IgD-negative memory B cell (primary cell): ENCODE data around the gene MYL12A. TPM values are rescaled to one million over a fixed set of nuclear protein-coding genes. Genes with fewer than 3 reads are reported as not detected.
"Not testable (repeated sequence)": the region's sequence is repeated elsewhere in the genome, so short reads cannot be mapped to it uniquely, and the experiment has no call there.

Experiments
- H3K27ac Mint-ChIP-seq, 3 donors: one replicate each; pipeline ENCODE4 v1.8.0; 2020 to 2022; ENCODE audit warnings: mild to moderate bottlenecking in 3 of 3, mixed read lengths in 3 of 3, moderate library complexity in 1 of 3
- H3K27me3 Mint-ChIP-seq: one replicate; pipeline ENCODE4 v1.8.0; 2021; ENCODE audit warnings: mixed read lengths
- H3K36me3 Mint-ChIP-seq: one replicate; pipeline ENCODE4 v1.8.0; 2020; ENCODE audit warnings: mild to moderate bottlenecking, mixed read lengths
- H3K4me1 Mint-ChIP-seq, 3 donors: one replicate each; pipeline ENCODE4 v1.8.0; 2020 to 2022; ENCODE audit warnings: mixed read lengths in 3 of 3, mild to moderate bottlenecking in 1 of 3
- H3K4me3 Mint-ChIP-seq, 4 donors: one replicate each; pipeline ENCODE4 v1.8.0; 2020 to 2022; ENCODE audit warnings: mild to moderate bottlenecking in 4 of 4, mixed read lengths in 4 of 4, moderate library complexity in 3 of 4
- H3K9me3 Mint-ChIP-seq, 3 donors: one replicate each; pipeline ENCODE4 v1.8.0; 2020 to 2021; ENCODE audit warnings: mixed read lengths in 3 of 3, mild to moderate bottlenecking in 1 of 3
- polyA plus RNA-seq: library from polyadenylated mRNA; unstranded; fragments of 300-500 nt; fragmentation: Illumina TruSeq; gene quantifications from one replicate; pipeline ENCODE4 v1.2.3, GENCODE V29; 2021

Gene MYL12A
- polyA plus RNA-seq, 1 donor from 2014 or later, result 1,599 TPM

GRCh38 chr18:3218819-3219218 is 28.8 kb upstream of the MYL12A start:
- no peaks in the 10 kb centered on the region for H3K4me1 Mint-ChIP-seq
- H3K9me3 Mint-ChIP-seq, result no peaks in the 10 kb centered on the region
- no peak overlapping the region for H3K4me3 Mint-ChIP-seq
- H3K36me3 Mint-ChIP-seq, result no peaks in the 10 kb centered on the region
- no peaks in the 10 kb centered on the region for H3K27me3 Mint-ChIP-seq
- no peak overlapping the region for H3K27ac Mint-ChIP-seq

DNA sequence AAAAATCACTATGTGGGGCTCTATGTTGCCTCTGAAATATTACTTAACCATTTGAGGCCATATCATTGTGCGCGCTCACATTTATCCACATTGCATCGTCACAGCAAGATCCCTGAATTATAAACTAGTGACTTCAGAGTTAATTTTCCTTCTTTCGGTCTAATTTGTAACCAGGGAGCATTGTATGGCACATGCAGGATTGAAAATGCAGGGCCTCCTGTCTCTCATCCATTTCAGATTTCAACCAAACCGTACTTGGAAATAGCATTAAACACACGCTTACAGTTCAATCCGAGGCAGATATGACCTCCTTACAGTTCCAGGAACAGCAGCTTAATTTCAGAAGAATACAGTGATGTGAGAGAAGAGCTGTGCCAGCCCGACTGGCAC is 28.4 kb upstream of the MYL12A start:
- no peak overlapping the region for H3K4me3 Mint-ChIP-seq

DNA sequence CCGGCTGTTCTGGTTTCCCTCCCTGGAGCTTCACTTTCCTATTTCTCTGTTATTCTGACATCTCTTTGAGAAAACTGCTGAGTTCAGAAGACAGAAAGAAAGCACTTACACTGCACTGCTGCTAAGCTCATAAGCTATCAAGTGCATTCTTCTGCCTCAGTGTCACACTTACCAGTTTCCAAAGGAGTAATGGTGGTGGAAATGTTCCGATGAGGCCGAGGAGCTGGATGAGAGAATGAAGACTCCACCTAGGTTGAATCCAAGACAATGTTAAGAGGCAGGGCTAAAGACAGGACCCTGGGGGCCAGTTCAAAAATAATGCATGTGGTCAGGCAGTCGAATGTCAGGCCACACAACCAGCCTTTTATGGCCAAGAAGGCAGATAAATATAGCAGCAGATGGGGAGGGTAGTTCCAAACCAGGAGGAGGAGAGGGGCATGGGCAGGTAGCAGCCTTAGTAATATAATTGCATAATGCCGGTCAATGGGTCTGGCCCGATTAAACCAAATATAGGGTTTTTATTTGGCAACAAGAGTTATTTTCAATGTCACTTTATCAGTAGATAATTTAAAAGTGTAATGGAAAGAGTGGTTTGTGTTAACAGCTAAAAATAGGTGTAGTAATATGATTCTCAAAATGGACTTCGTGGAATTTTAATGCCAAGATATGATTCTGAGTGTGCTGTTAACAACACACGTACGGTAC is 27.8 kb upstream of the MYL12A start, which contains the start of gene MYOM1:
TSS of gene MYOM1 (minus strand) at position 338 of the 705 bp plus-strand sequence. CDS start 4,745 bp downstream, outside the sequence.
- H3K27me3 Mint-ChIP-seq, result no peaks in the 10 kb centered on the region
- no peak within 1 kb of the TSS for H3K4me3 Mint-ChIP-seq
- no peaks in the 10 kb centered on the region for H3K9me3 Mint-ChIP-seq
- no peaks in the 10 kb centered on the region for H3K4me1 Mint-ChIP-seq
- H3K36me3 Mint-ChIP-seq, result no peaks in the 10 kb centered on the region
- no peak within 1 kb of the TSS for H3K27ac Mint-ChIP-seq

More for the DNA sequence above, 28.4 kb upstream of the MYL12A start:
- no peaks in the 10 kb centered on the region for H3K36me3 Mint-ChIP-seq
- no peak overlapping the region for H3K27ac Mint-ChIP-seq
- no peaks in the 10 kb centered on the region for H3K4me1 Mint-ChIP-seq
- no peaks in the 10 kb centered on the region for H3K9me3 Mint-ChIP-seq
- H3K27me3 Mint-ChIP-seq, result no peaks in the 10 kb centered on the region

- not testable (repeated sequence) for H3K36me3 Mint-ChIP-seq, H3K9me3 Mint-ChIP-seq, H3K27me3 Mint-ChIP-seq, H3K4me3 Mint-ChIP-seq, H3K27ac Mint-ChIP-seq, H3K4me1 Mint-ChIP-seq
Measured at GRCh38 chr18:3220868-3221267, 26.7 kb upstream of the MYL12A start.

GRCh38 chr18:3221496-3221895 is 26.1 kb upstream of the MYL12A start:
- Mint-ChIP-seq H3K27ac (no peak overlapping the region), H3K27me3 (no peaks in the 10 kb centered on the region), H3K9me3 (no peaks in the 10 kb centered on the region), H3K4me1 (no peaks in the 10 kb centered on the region), H3K36me3 (no peaks in the 10 kb centered on the region), H3K4me3 (no peak overlapping the region)

GRCh38 chr18:3223356-3223755 is 24.2 kb upstream of the MYL12A start:
- Mint-ChIP-seq H3K4me3 (no peak overlapping the region), H3K4me1 (peaks cover 0 to 1% (median 0%) of the 10 kb centered on the region in 3 donors), H3K9me3 (peaks cover 0 to 2% (median 0%) of the 10 kb centered on the region in 3 donors), H3K27me3 (no peaks in the 10 kb centered on the region), H3K27ac (no peak overlapping the region), H3K36me3 (peaks cover 4% of the 10 kb centered on the region)

- H3K36me3 Mint-ChIP-seq, result peaks cover 5% of the 10 kb centered on the region
- H3K4me3 Mint-ChIP-seq, result no peak overlapping the region
- no peak overlapping the region for H3K27ac Mint-ChIP-seq
- no peaks in the 10 kb centered on the region for H3K27me3 Mint-ChIP-seq
- H3K9me3 Mint-ChIP-seq, result peaks cover 0 to 2% (median 0%) of the 10 kb centered on the region in 3 donors
- peaks cover 0 to 1% (median 0%) of the 10 kb centered on the region in 3 donors for H3K4me1 Mint-ChIP-seq
Measured at GRCh38 chr18:3224223-3224622, 23.4 kb upstream of the MYL12A start.

GRCh38 chr18:3225588-3225987 is 22.0 kb upstream of the MYL12A start:
- Mint-ChIP-seq H3K27me3 (no peaks in the 10 kb centered on the region), H3K36me3 (peaks cover 5% of the 10 kb centered on the region), H3K4me3 (no peak overlapping the region), H3K9me3 (peaks cover 0 to 2% (median 0%) of the 10 kb centered on the region in 3 donors), H3K27ac (no peak overlapping the region), H3K4me1 (peaks cover 0 to 1% (median 0%) of the 10 kb centered on the region in 3 donors)

- no peak overlapping the region for H3K4me3 Mint-ChIP-seq
- peaks cover 0 to 1% (median 0%) of the 10 kb centered on the region in 3 donors for H3K4me1 Mint-ChIP-seq
- H3K9me3 Mint-ChIP-seq, result peaks cover 0 to 2% (median 0%) of the 10 kb centered on the region in 3 donors
- H3K27ac Mint-ChIP-seq, result no peak overlapping the region
- H3K36me3 Mint-ChIP-seq, result peaks cover 5% of the 10 kb centered on the region
- H3K27me3 Mint-ChIP-seq, result no peaks in the 10 kb centered on the region
Measured at GRCh38 chr18:3226048-3226447, 21.6 kb upstream of the MYL12A start.

DNA sequence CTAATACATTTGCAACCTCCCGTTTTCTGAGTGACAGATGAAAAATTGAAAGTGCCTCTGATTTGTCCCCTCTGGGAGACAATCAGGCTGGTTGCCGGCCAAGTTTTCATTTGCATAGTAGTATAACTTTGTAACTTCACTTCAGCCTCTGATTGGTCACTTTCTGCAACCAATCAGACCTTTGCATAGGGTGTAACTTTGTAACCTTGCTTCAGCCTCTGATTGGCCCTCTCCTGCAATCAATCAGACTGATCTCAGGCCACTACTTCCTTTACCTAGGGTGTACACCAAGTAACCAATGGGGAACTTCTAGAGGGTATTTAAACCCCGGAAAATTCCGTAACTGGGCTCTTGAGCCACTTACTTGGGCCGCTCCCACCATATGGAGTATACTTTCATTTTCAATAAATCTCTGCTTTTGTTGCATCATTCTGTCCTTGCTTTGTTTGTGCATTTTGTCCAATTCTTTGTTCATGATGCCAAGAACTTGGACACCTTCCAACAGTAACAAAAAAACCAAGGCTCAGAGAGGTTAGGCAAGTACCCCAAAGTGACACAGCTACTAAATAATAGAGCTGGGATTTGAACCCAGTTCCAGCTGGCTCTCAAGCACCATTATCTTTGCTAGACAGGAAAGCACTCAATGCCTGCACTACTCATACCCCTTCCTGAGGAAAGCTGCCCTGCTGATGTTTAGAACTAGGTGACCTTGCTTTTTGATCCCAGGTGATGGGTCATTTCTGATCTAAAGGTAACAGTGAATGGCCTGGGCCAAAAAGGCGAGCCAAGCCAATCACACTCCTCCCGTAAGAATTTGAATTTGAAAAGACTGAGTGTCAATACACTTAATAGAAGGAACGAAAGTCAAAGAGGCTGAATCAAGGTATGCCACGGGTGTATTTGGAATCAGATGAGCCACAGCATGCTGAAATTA is 16.9 kb upstream of the MYL12A start:
- Mint-ChIP-seq H3K4me1 (peaks cover 0 to 3% (median 0%) of the 10 kb centered on the region in 3 donors), H3K4me3 (no peak overlapping the region), H3K27ac (no peak overlapping the region), H3K9me3 (peaks cover 0 to 2% (median 0%) of the 10 kb centered on the region in 3 donors), H3K27me3 (no peaks in the 10 kb centered on the region), H3K36me3 (peaks cover 5% of the 10 kb centered on the region)

DNA sequence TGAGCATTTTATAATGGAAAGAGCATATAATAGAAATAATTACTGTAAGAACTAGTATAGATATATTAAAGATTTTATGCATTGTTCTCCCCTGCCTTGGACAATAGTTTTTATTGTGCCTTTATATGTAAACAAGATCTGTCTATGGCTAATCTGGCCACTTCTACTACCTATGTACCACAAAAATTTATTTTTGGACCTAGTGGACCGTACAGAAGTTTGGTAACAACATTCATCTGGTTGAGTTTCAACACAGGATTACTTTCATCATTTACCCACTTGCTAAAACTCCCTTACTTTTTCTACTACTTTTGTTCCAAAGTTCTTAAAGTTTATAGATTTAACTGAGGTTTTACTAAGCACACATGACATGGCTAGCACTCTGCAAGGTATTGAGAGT is 14.6 kb upstream of the MYL12A start:
- Mint-ChIP-seq H3K4me3 (no peak overlapping the region), H3K4me1 (peaks cover 0 to 1% (median 0%) of the 10 kb centered on the region in 3 donors)

GRCh38 chr18:3233433-3234168 is 14.0 kb upstream of the MYL12A start:
- peak overlapping the region in 1 of 3 donors; percentile 14 for H3K27ac Mint-ChIP-seq
- H3K27me3 Mint-ChIP-seq, result no peaks in the 10 kb centered on the region
- H3K4me3 Mint-ChIP-seq, result no peak overlapping the region
- peaks cover 0 to 1% (median 0%) of the 10 kb centered on the region in 3 donors for H3K4me1 Mint-ChIP-seq
- no peaks in the 10 kb centered on the region for H3K9me3 Mint-ChIP-seq
- no peaks in the 10 kb centered on the region for H3K36me3 Mint-ChIP-seq

More for the DNA sequence above, 14.6 kb upstream of the MYL12A start:
- H3K36me3 Mint-ChIP-seq, result peaks cover 1% of the 10 kb centered on the region
- no peaks in the 10 kb centered on the region for H3K9me3 Mint-ChIP-seq
- H3K27ac Mint-ChIP-seq, result no peak overlapping the region
- H3K27me3 Mint-ChIP-seq, result no peaks in the 10 kb centered on the region

DNA sequence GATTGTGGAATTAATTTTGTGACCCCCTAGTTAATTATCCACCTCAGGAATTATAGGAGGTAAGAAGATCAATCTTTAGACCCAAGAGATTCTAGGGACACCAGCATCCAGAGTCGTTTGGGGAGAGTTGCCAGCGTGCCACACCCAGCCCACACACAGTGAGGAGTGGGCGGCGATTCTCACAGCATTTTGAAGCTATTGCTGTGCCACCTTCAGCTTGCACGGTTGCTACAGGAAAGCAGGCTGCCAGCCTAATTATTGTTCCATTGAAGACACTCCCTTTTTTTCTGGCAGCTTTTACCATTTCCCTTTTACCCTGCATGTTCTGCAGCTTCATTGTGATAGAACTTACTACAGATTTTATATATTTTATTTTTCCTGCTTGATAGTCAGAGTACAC is 13.1 kb upstream of the MYL12A start:
- H3K27me3 Mint-ChIP-seq, result no peaks in the 10 kb centered on the region
- no peaks in the 10 kb centered on the region for H3K9me3 Mint-ChIP-seq
- H3K4me1 Mint-ChIP-seq, result peaks cover 0 to 1% (median 0%) of the 10 kb centered on the region in 3 donors
- no peak overlapping the region for H3K4me3 Mint-ChIP-seq
- H3K36me3 Mint-ChIP-seq, result no peaks in the 10 kb centered on the region
- no peak overlapping the region for H3K27ac Mint-ChIP-seq

DNA sequence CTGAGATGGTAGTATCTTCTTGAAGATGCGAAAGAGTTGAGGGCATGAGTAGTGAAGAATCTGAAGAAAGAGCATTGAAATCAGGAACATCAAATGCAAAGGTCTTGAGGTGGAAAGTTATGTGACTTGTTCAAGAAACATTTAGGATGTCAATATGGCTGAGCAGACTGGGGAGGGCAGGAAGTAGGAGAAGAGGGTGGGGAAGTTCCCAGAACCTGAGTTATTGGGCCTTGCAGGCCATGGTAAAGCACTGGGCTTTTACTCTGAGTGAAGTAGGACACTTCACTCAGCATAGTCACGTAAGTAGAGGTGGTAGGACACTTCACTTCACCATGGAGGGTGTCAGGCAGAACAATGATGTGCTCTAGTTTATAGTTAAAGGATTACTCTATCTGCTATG is 11.8 kb upstream of the MYL12A start:
- no peak overlapping the region for H3K27ac Mint-ChIP-seq
- no peak overlapping the region for H3K4me3 Mint-ChIP-seq
- H3K27me3 Mint-ChIP-seq, result no peaks in the 10 kb centered on the region
- peaks cover 3% of the 10 kb centered on the region for H3K36me3 Mint-ChIP-seq
- peaks cover 2 to 7% (median 5%) of the 10 kb centered on the region in 3 donors for H3K9me3 Mint-ChIP-seq
- peaks cover 0 to 3% (median 0%) of the 10 kb centered on the region in 3 donors for H3K4me1 Mint-ChIP-seq

GRCh38 chr18:3236470-3236869 is 11.1 kb upstream of the MYL12A start:
- Mint-ChIP-seq H3K9me3 (peaks cover 2 to 10% (median 7%) of the 10 kb centered on the region in 3 donors), H3K27me3 (no peaks in the 10 kb centered on the region), H3K27ac (no peak overlapping the region), H3K36me3 (peaks cover 4% of the 10 kb centered on the region), H3K4me1 (peaks cover 0 to 1% (median 0%) of the 10 kb centered on the region in 3 donors), H3K4me3 (no peak overlapping the region)
